Loucy (cell line): Measurements from ENCODE around the gene BID.

Experiments
- H2AFZ ChIP-seq: fragments of 200-600 bp; sonication (generic); 2 replicates; pipeline ENCODE4 v1.6.0; 2016; ENCODE audit warnings: antibody characterized with exemption, mild to moderate bottlenecking, low read length, moderate library complexity
- H3F3A ChIP-seq: fragments of 200-600 bp; 2 replicates; pipeline ENCODE4 v1.6.0; 2016; ENCODE audit warnings: antibody characterized with exemption, low read depth, mild to moderate bottlenecking
- H3K27me3 ChIP-seq: fragments of 200-600 bp; sonication (generic); 2 replicates; pipeline ENCODE4 v1.6.1; 2014; ENCODE audit warnings: low read length, mild to moderate bottlenecking; ENCODE audit not compliant: insufficient read depth, poor library complexity, severe bottlenecking
- H3K36me3 ChIP-seq: fragments of 200-600 bp; sonication (generic); 2 replicates; pipeline ENCODE4 v1.6.1; 2016; ENCODE audit warnings: low read length; ENCODE audit not compliant: insufficient read depth
- H3K4me1 ChIP-seq: fragments of 200-600 bp; sonication (generic); 2 replicates; pipeline ENCODE4 v1.5.1; 2014; ENCODE audit warnings: low read length, mild to moderate bottlenecking; ENCODE audit not compliant: insufficient read depth, poor library complexity, severe bottlenecking
- H3K4me2 ChIP-seq: fragments of 200-600 bp; sonication (generic); 2 replicates; pipeline ENCODE4 v1.6.0; 2014; ENCODE audit warnings: antibody characterized with exemption, low read length, low read depth, mild to moderate bottlenecking; ENCODE audit not compliant: poor library complexity, severe bottlenecking
- H3K4me3 ChIP-seq: fragments of 200-600 bp; sonication (generic); 2 replicates; pipeline ENCODE4 v1.5.1; 2014; ENCODE audit warnings: low read length, mild to moderate bottlenecking, mixed read lengths; ENCODE audit not compliant: poor library complexity, severe bottlenecking
- H3K79me2 ChIP-seq: fragments of 200-600 bp; sonication (generic); 2 replicates; pipeline ENCODE4 v1.6.1; 2014; ENCODE audit warnings: low read length; ENCODE audit not compliant: insufficient read depth
- H3K9ac ChIP-seq: fragments of 200-600 bp; sonication (generic); 2 replicates; pipeline ENCODE4 v1.6.0; 2014; ENCODE audit warnings: mild to moderate bottlenecking, low read depth, low read length, moderate library complexity; ENCODE audit not compliant: poor library complexity, severe bottlenecking
- H3K9me2 ChIP-seq: fragments of 200-600 bp; sonication (generic); replicated peaks from 2 replicates; pipeline ENCODE4 v1.6.1; 2016; ENCODE audit warnings: low read depth, low read length, mixed read lengths
- H3K9me3 ChIP-seq: fragments of 200-600 bp; sonication (generic); 2 replicates; pipeline ENCODE4 v1.6.1; 2014; ENCODE audit warnings: mild to moderate bottlenecking, antibody characterized with exemption, low read length, low read depth; ENCODE audit not compliant: insufficient read depth
- H4K20me1 ChIP-seq: fragments of 200-600 bp; sonication (generic); 2 replicates; pipeline ENCODE4 v1.6.0; 2014; ENCODE audit warnings: antibody characterized with exemption, low read length, mild to moderate bottlenecking; ENCODE audit not compliant: insufficient read depth, poor library complexity, severe bottlenecking
- EZH2phosphoT487 ChIP-seq: fragments of 200-600 bp; IDR thresholded peaks from 2 replicates; pipeline ENCODE4 v1.6.1; 2018; ENCODE audit warnings: antibody characterized with exemption, mild to moderate bottlenecking, moderate library complexity, borderline replicate concordance
- TF ChIP-seq, protein P1 (sequence below): fragments of 200-600 bp; sonication (generic); conservative IDR thresholded peaks from 2 replicates; pipeline ENCODE4 v1.5.1; 2014; ENCODE audit warnings: mild to moderate bottlenecking, antibody characterized with exemption, low read length

The BID gene

DNA sequence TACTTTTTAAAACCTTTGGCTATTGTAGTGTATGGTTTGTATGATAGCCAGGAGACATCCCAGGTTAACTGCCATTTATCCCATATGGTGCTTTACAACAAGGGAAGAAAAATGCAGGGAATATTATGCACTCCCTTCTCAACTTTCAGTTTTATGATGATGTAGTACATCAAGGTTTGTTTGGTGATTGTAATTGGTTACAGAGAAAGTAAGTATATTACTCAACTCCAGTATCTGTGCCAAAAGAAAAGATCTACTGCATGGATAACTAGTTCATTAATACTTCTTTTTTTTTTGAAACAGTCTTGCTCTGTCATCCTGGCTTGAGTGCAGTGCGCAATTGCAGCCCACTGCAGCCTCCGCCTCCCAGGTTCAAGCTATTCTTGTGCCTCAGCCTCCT lies 70.5 kb downstream of the BID start:
- Histone ChIP-seq H3K36me3 (no peaks in the 10 kb centered on the region), H3K79me2 (no peaks in the 10 kb centered on the region), H3K9me2 (no peaks in the 10 kb centered on the region), H3K4me1 (peaks cover 25% of the 10 kb centered on the region), H4K20me1 (no peaks in the 10 kb centered on the region), H2AFZ (no peak overlapping the region), H3K27me3 (no peaks in the 10 kb centered on the region), H3K4me3 (no peak overlapping the region), H3K9me3 (no peaks in the 10 kb centered on the region), H3K9ac (no peak overlapping the region), H3F3A (no peaks in the 10 kb centered on the region), H3K4me2 (no peak overlapping the region)
- TF ChIP-seq, protein P1, sequence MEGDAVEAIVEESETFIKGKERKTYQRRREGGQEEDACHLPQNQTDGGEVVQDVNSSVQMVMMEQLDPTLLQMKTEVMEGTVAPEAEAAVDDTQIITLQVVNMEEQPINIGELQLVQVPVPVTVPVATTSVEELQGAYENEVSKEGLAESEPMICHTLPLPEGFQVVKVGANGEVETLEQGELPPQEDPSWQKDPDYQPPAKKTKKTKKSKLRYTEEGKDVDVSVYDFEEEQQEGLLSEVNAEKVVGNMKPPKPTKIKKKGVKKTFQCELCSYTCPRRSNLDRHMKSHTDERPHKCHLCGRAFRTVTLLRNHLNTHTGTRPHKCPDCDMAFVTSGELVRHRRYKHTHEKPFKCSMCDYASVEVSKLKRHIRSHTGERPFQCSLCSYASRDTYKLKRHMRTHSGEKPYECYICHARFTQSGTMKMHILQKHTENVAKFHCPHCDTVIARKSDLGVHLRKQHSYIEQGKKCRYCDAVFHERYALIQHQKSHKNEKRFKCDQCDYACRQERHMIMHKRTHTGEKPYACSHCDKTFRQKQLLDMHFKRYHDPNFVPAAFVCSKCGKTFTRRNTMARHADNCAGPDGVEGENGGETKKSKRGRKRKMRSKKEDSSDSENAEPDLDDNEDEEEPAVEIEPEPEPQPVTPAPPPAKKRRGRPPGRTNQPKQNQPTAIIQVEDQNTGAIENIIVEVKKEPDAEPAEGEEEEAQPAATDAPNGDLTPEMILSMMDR, result no peak
- no peak for TF ChIP-seq EZH2phosphoT487

DNA sequence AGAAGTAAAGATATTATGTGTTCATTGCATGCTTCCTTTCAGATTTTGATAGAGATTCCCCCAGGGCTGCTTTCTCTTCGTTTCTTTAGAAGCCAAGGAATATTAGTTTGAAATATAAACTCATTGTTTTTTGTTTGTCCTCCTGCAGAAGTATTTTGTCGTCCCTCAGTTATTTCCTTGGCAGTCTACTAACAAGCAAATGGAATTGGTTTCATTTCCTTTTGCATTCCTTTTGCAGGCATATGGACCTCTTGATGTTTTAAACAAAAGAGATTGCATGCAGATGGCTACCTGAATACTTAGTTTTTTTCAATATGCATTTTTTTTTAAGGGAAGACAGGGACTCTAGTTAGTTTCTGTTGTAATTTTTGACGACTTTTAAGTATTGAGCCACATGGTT lies 73.5 kb downstream of the BID start:
- Histone ChIP-seq H3K9me3 (no peaks in the 10 kb centered on the region), H3K36me3 (no peaks in the 10 kb centered on the region), H3K4me3 (no peak overlapping the region), H3K27me3 (no peaks in the 10 kb centered on the region), H4K20me1 (no peaks in the 10 kb centered on the region), H3F3A (no peaks in the 10 kb centered on the region), H3K4me2 (no peak overlapping the region), H3K4me1 (peaks cover 10% of the 10 kb centered on the region), H3K9me2 (no peaks in the 10 kb centered on the region), H3K9ac (no peak overlapping the region), H2AFZ (no peak overlapping the region), H3K79me2 (no peaks in the 10 kb centered on the region)
- no peak for TF ChIP-seq EZH2phosphoT487
- TF ChIP-seq, protein P1, result no peak

DNA sequence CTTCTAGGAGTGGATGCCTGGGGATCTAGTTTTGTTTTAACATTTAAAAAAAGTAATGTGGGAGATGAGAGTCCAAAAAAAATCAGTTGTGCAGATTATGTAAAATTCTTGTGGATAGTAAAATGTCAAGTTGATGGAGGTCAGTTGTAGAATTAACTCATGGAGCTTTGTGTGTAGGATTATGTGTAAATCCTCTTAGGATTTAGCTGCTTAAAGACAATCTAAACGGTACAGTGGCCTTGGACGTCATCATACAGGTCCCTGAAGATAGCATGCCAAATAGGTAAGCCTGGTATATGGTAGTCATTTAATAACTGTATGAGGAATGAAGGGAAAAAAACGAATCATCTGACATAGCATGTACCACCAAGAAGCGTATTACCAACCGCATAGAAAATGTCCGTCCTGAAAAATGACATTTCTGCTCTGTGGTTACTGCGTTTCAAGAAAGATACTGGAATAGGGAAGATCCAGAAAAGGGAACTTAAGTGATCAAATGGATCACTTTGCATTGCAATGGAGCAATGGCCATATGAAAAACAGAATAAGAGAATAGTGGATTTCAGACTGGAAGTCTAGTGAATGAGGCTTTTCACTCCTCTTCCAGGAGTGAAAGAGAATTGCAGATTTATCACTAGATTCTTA lies 74.5 kb downstream of the BID start:
- no peak overlapping the region for H3K9ac ChIP-seq
- no peak overlapping the region for H3K4me2 ChIP-seq
- no peaks in the 10 kb centered on the region for H3K27me3 ChIP-seq
- no peak overlapping the region for H3K4me3 ChIP-seq
- TF ChIP-seq, protein P1, result no peak
- TF ChIP-seq EZH2phosphoT487, result no peak
- no peaks in the 10 kb centered on the region for H3K36me3 ChIP-seq
- H3F3A ChIP-seq, result no peaks in the 10 kb centered on the region
- H3K79me2 ChIP-seq, result no peaks in the 10 kb centered on the region
- H3K9me2 ChIP-seq, result no peaks in the 10 kb centered on the region
- no peak overlapping the region for H2AFZ ChIP-seq
- no peaks in the 10 kb centered on the region for H4K20me1 ChIP-seq
- peaks cover 8% of the 10 kb centered on the region for H3K4me1 ChIP-seq
- H3K9me3 ChIP-seq, result no peaks in the 10 kb centered on the region
